ENCODE results near the gene NFASC. TPM values are rescaled to one million over a fixed set of nuclear protein-coding genes. Genes with fewer than 3 reads are reported as not detected.

Gene NFASC
- total RNA-seq, 1 donor from 2014 or later = 3.8 TPM

DNA sequence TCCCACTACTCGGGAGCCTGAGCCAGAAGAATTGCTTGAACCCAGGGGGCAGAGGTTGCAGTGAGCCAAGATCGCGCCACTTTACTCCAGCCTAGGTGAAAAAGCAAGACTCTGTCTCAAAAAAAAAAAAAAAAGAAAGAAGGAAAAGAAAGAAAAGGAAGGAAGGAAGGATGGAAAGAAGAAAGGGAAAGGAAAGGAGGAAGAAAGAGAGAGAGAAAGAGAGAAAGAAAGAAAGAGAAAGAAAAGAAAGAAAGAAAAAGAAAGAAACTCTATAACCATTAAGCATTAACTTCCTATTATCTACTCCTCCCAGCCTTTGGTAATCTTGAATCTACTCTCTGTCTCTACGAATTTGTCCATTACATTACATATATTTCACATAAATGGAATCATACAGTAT, 6.9 kb upstream of the NFASC start:
- H3K9me3 Mint-ChIP-seq (ENCODE audit: unreplicated experiment) = no peaks in the 10 kb centered on the region
- no peak overlapping the region for H3K4me3 Mint-ChIP-seq (ENCODE audit: unreplicated experiment)
- no peaks in the 10 kb centered on the region for H3K27me3 Mint-ChIP-seq (ENCODE audit: unreplicated experiment)

GRCh38 chr1:204866051-204866596, 4.5 kb upstream of the NFASC start:
- Mint-ChIP-seq H3K4me3 (ENCODE audit: unreplicated experiment) (no peak overlapping the region), H3K36me3 (ENCODE audit: low read depth, unreplicated experiment) (peaks cover 4% of the 10 kb centered on the region), H3K9me3 (ENCODE audit: unreplicated experiment) (no peaks in the 10 kb centered on the region), H3K27ac (ENCODE audit: unreplicated experiment) (no peak overlapping the region), H3K4me1 (ENCODE audit: unreplicated experiment) (no peaks in the 10 kb centered on the region), H3K27me3 (ENCODE audit: unreplicated experiment) (no peaks in the 10 kb centered on the region)
- no peak for TF ChIP-seq CTCF (IDR thresholded peaks at IDR 0.05; ENCODE audit: unreplicated experiment)
- no peak for DNase-seq (ENCODE audit: low spot score)

More for the DNA sequence above, 6.9 kb upstream of the NFASC start:
- Mint-ChIP-seq H3K4me1 (ENCODE audit: unreplicated experiment) (no peaks in the 10 kb centered on the region), H3K36me3 (ENCODE audit: low read depth, unreplicated experiment) (no peaks in the 10 kb centered on the region), H3K27ac (ENCODE audit: unreplicated experiment) (no peak overlapping the region)
- TF ChIP-seq CTCF (IDR thresholded peaks at IDR 0.05; ENCODE audit: unreplicated experiment) = no peak
- no peak for DNase-seq (ENCODE audit: low spot score)

DNA sequence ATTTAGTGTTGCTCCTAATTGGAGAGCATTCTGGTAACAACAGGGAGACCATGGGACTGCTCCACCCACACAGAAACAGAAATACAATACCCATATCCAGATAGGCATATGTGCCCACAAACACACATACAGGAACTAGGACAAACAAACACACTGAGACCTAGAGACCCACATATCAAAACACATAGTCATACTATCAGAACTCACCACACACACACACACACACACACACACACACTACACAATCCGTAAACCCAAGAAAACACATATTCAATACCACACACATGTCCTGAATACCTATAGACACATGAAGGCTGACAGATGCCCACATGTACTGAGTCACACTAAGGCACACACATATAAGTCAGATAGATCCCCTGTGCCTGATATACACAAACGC, 3.5 kb upstream of the NFASC start:
- no peaks in the 10 kb centered on the region for H3K9me3 Mint-ChIP-seq (ENCODE audit: unreplicated experiment)
- H3K27me3 Mint-ChIP-seq (ENCODE audit: unreplicated experiment) = no peaks in the 10 kb centered on the region
- DNase-seq (ENCODE audit: low spot score) = no peak
- H3K4me3 Mint-ChIP-seq (ENCODE audit: unreplicated experiment) = no peak overlapping the region
- TF ChIP-seq CTCF (IDR thresholded peaks at IDR 0.05; ENCODE audit: unreplicated experiment) = no peak
- H3K4me1 Mint-ChIP-seq (ENCODE audit: unreplicated experiment) = no peaks in the 10 kb centered on the region
- H3K27ac Mint-ChIP-seq (ENCODE audit: unreplicated experiment) = no peak overlapping the region
- H3K36me3 Mint-ChIP-seq (ENCODE audit: low read depth, unreplicated experiment) = peaks cover 4% of the 10 kb centered on the region

DNA sequence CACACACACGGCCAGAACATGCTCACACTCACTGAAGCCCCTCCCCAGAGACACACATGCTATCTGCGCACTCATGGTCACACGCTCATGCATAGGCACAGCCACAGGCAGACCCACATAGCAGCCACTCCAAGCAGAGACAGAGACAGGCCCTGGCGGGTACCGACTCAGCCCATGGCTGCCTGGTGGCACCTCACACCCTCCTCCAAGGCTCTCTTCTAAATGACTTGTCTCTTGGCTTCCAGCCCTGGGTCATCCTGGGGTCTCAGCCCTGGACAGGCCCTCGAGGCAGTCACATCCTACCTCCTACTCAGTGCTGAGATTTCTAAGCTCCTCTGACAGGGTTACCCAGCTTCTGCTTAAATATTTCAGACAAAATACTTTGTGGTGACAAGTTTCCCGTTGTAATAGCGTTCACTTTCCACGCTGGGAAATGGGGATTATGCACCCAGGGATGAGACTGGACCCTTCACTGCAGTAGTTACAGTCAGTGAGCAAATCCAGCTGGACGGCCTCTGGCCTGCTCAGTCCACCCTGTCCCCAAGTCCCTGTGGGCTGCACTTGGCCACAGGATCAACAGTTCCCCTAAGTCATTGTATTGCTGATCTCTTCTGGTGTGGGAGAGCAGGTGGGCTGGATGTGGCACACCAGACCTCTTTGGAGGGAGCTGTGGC, 2.9 kb upstream of the NFASC start:
- Mint-ChIP-seq H3K4me3 (ENCODE audit: unreplicated experiment) (no peak overlapping the region), H3K36me3 (ENCODE audit: low read depth, unreplicated experiment) (peaks cover 4% of the 10 kb centered on the region), H3K27ac (ENCODE audit: unreplicated experiment) (no peak overlapping the region), H3K27me3 (ENCODE audit: unreplicated experiment) (no peaks in the 10 kb centered on the region), H3K9me3 (ENCODE audit: unreplicated experiment) (no peaks in the 10 kb centered on the region), H3K4me1 (ENCODE audit: unreplicated experiment) (no peaks in the 10 kb centered on the region)
- TF ChIP-seq CTCF (IDR thresholded peaks at IDR 0.05; ENCODE audit: unreplicated experiment) = no peak
- no peak for DNase-seq (ENCODE audit: low spot score)

DNA sequence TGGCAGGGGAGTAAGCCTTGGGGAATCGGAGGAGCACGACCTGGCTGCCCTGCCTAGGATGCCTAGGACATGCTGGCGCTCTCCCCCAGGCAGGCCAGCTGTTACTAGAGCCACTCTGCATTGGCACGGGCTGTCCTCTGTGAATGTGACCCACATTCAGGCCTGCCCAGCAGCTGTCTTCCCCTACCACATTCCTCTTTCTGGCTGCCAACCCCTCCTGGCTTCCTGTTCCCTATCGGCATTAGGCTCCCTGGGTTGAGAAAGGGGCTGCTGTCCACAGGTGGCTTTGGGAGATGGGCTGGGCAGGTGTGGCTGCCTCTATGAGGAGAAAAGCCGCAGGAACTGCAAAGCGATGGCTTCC, 2.3 kb upstream of the NFASC start:
- no peak for TF ChIP-seq CTCF (IDR thresholded peaks at IDR 0.05; ENCODE audit: unreplicated experiment)
- no peaks in the 10 kb centered on the region for H3K9me3 Mint-ChIP-seq (ENCODE audit: unreplicated experiment)
- H3K4me1 Mint-ChIP-seq (ENCODE audit: unreplicated experiment) = no peaks in the 10 kb centered on the region
- H3K27me3 Mint-ChIP-seq (ENCODE audit: unreplicated experiment) = no peaks in the 10 kb centered on the region
- H3K36me3 Mint-ChIP-seq (ENCODE audit: low read depth, unreplicated experiment) = peaks cover 4% of the 10 kb centered on the region
- H3K4me3 Mint-ChIP-seq (ENCODE audit: unreplicated experiment) = no peak overlapping the region
- no peak for DNase-seq (ENCODE audit: low spot score)
- H3K27ac Mint-ChIP-seq (ENCODE audit: unreplicated experiment) = no peak overlapping the region

Measured in endothelial cell (in vitro differentiated cells).